GM21576 (cell line): ENCODE results near the gene GPR107.
"Not testable (repeated sequence)": the region's sequence is repeated elsewhere in the genome, so short reads cannot be mapped to it uniquely, and the experiment has no call there.

Experiments used
- ATAC-seq: cut with Tn5 transposase; IDR thresholded peaks from one replicate; pipeline ENCODE4 v1.9.1; 2021; ENCODE audit warnings: mild to moderate bottlenecking, moderate library complexity; ENCODE audit not compliant: unreplicated experiment

GPR107 gene

GRCh38 chr9:130053504-130054324 is at the start of gene GPR107:
GPR107 (plus strand) TSS chr9:130053906; CDS start chr9:130053933, 27 bp downstream.
- ATAC-seq = no peak

- ATAC-seq = no peak
Observed at GRCh38 chr9:130003943-130004552, 49.7 kb upstream of the GPR107 start.

DNA sequence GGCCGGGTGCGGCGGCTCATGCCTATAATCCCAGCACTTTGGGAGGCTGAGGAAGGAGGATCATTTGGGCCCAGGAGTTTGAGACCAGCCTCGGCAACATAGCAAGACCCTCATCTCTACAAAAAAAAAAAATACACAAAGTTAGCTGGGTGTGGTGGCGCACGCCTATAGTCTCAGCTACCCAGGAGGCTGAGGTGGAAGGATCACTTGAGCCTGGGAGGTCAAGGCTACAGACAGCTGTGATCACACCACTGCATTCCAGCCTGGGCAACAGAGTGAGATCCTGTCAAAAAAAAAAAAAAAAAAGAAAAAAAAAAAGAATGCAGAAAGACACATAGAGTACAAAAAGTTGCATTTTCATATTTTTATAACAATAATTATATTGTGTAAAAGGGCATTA is 46.8 kb upstream of the GPR107 start:
- ATAC-seq = not testable (repeated sequence)

DNA sequence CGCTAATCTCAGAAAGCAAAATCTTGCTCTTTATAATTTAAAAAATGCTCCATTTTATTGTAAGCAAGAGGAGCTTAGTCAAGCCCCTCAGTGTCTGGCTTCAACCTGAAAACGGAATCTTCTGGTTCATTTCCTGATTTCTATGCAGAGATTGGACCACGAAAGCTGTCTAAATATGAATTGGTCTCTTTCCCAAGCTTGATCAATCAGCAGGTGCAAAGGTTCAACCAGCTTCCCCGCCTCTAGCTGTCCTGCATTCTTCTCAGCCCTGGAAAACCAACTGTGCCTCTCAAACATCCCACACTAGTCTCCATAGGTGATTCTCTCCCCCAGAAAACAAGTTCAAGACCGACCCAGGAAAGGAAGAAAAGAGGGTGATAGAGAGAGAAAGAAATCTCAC is 45.2 kb upstream of the GPR107 start:
- no peak for ATAC-seq

DNA sequence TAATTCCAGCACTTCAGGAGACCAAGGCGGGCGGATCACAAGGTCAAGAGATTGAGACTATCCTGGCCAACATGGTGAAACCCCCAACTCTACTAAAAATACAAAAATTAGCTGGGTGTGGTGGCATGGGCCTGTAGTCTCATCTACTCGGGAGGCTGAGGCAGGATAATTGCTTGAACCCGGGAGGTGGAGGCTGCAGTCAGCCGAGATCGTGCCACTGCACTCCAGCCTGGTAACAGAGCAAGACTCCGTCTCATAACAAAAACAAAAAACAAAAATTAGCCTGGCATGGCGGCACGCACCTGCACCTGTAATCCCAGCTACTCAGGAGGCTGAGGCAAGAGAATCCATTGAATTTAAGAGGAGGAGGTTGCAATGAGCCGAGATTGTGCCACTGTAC is 44.2 kb upstream of the GPR107 start:
- not testable (repeated sequence) for ATAC-seq

DNA sequence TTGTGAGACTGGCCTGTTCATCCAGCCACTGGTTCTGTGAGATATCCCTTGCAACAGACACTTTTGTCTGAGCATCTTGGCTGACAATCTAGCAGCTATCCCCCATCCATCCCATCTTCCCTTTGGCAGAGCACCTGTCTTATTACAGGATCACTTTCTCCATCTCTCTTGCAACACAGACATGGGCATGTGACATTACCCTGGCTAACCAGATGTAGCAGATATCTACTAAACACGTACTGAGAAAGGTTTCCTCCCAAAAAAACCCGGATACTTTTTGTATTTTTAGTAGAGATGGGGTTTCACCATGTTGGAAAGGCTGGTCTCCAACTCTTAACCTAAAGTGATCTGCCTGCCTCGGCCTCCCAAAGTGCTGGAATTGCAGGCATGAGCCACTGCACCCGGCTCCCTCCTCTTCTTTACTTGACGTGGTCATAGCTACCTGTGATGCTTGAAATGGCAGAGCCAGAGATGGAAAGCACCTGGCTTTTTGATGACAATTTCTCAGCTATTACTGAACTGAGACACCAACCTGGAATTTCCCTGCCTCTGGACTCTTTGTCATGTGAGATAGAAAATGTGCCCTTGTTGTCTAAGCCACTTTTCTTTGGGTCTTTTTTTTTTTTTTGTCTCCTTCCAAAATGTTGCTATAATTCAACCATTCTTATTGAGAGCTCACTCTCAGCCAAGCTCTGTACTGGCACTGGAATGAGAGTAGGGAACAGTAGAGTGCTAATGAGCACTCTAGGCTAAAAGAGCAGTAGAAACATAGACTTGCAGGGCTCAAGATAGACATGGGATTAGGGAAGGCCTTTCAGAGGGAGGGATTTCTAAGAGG is 43.3 kb upstream of the GPR107 start:
- peak; percentile 31 for ATAC-seq

GRCh38 chr9:130013326-130013725 is 40.4 kb upstream of the GPR107 start:
- no peak for ATAC-seq

DNA sequence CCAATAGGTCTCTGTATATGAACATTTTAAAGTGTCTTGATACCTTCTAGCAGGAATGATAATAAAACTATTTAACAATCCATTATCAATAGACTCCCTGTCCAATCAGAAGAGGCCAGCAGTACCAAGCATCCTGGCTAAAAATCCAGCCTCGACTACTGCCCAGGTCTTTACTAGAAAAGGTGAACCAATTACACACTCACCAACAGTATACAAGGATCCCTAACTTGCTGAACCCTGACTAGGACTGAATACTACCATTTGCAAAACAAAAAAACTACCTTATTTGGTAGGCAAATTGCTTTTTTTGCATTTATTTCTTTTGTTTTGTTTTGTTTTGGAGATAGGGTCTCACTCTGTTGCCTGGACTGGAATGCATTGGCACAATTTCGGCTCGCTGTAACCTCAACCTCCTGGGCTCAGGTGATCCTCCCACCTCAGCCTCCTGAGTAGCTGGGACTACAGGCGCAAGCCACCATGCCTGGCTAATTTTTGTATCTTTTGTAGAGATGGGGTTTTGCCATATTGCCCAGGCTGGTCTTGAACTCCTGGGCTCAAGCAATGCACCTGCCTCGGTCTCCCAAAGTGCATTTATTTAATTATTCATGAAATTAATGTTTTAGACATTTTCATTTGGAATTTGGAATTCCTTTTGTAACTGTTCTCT is 38.2 kb upstream of the GPR107 start:
- ATAC-seq = no peak

GRCh38 chr9:130017076-130017475 is 36.6 kb upstream of the GPR107 start:
- no peak for ATAC-seq

GRCh38 chr9:130017510-130017909 is 36.2 kb upstream of the GPR107 start:
- ATAC-seq = not testable (repeated sequence)

DNA sequence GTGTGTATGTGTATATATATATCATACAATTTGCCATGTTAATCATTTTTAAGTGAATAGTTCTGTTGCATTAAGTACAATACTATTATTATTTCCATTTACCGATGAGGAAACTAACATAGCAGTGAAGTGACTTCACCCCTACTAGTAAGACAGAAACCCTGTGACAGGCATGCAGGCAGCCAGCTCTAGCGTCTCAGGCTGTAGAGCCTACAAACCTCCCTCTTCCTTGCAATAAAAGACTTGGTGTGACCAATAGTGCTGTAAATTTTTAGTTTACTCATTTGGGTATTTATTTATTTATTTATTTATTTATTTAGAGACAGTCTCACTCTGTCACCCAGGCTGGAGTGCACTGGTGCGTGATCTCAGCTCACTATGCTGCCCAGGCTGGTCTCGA is 35.4 kb upstream of the GPR107 start:
- ATAC-seq = no peak

- ATAC-seq = no peak
Observed at GRCh38 chr9:130020618-130021017, 33.1 kb upstream of the GPR107 start.

GRCh38 chr9:130021123-130021522 is 32.6 kb upstream of the GPR107 start:
- ATAC-seq = no peak

- not testable (repeated sequence) for ATAC-seq
Observed at GRCh38 chr9:130021842-130022241, 31.9 kb upstream of the GPR107 start.

DNA sequence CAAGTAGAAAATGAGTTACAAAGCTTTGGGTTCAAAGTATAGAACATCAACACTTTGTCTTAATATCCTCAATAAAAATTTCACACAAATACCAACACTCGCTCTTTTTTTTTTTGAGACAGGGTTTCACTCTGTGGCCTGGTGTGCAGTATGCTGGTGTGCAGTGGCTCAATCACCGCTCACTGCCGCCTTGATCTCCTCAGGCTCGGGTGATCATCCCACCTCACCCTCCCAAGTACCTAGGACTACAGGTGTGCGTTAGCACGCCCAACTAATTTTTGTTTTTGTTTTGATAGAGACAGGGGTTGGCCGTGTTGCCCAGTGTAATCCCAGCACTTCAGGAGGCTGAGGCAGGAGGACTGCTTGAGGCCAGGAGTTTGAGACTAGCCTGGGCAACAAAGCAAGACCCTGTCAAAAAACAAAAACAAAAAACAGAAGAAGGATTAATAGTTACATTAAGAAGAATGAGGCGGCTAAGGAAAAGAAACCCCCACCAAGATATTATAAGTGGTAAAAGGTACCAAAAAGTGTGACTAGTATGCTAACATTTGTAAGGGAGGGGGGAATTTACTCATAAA is 31.1 kb upstream of the GPR107 start:
- no peak for ATAC-seq

GRCh38 chr9:130023144-130023787 is 30.4 kb upstream of the GPR107 start:
- ATAC-seq = peak; percentile 37

GRCh38 chr9:130023994-130024596 is 29.6 kb upstream of the GPR107 start:
- ATAC-seq = no peak

GRCh38 chr9:130024597-130024994 is 29.1 kb upstream of the GPR107 start:
- ATAC-seq = no peak

DNA sequence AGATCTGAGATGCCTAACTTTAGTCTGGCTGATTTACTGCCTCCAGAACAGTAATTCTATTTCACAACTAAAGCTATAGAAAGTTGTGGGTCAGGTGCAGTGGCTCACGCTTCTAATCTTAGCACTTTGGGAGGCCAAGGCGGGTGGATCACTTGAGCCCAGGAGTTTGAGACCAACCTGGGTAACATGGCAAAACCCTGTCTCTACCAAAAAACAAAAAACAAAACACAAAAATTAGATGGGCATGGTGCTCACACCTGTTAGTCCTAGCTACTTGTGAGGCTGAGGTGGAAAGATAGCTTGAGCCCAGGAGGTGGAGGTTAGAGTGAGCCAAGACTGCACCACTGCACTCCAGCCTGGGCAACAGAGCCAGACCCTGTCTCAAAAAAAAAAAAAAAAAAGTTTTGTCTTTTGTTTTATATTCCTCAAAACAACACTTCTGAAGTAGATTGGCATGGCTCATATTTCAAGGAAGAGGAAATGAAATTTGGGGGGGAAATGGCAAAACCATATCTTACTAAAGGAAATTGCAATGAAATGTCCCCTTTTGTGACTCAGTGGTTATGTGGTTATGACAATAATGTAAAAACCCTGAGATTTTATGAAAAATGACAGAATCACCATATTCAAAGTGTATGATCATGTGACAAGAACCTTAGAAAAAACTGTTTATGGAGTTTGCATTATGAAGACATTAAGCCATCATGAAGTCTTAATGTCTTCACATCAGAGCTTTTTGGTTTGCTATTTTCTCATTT is 26.9 kb upstream of the GPR107 start:
- no peak for ATAC-seq
